GM10248 (cell line): ENCODE results near the gene VAV2.

Experiments used
- CTCF ChIA-PET: fragments of 300-600 bp; sonication (Branson Sonifier 250); formaldehyde crosslinking; extraction: SDS; loops from one replicate; lab custom pipeline; 2021; ENCODE audit warnings: antibody characterized with exemption; lab: Yijun Ruan, JAX
- POLR2A ChIA-PET: fragments of 350-650 bp; sonication (Branson Sonifier 250); formaldehyde crosslinking; extraction: SDS; loops from one replicate; lab custom pipeline; 2020; ENCODE audit warnings: antibody characterized with exemption; lab: Yijun Ruan, JAX
- DNase-seq: peaks from one replicate; pipeline ENCODE4 v3.0.0; 2012; ENCODE audit errors: extremely low spot score
- CTCF ChIP-seq: IDR thresholded peaks from 2 replicates; pipeline ENCODE4 v1.5.1; 2012; ENCODE audit warnings: mild to moderate bottlenecking, low read depth; ENCODE audit errors: extremely low read depth, missing control alignments, control extremely low read depth

Gene VAV2

DNA sequence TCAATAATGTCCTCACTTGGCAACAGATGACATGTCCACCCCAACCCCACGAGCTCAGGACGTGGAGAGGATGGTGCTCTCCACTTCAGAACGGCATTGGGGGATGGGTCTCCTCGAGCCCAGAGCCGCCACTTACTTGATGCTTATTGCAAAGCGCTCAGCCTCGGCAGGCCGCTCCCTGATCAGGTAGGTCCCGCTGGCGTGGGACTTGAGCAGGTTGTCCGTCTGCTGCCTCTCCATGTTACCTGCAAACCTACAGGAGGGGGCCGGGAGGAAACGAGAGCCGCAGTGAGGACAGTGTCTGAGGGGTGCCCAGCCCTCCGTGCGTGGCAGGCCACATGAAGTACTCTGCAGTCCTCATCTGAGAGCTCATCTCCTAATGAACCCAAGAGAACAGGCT is 217.3 kb downstream of the VAV2 start:
- ChIA-PET POLR2A (interaction anchor here (0.6 kb wide), 1 partner anchor 39 kb away, joined by 3 read pairs; no protein-coding TSS in a partner anchor), CTCF (interaction anchor here (1.6 to 8.2 kb wide), 4 partner anchors 8 to 221 kb away, joined by 4 to 75 read pairs (median 8); no protein-coding TSS in a partner anchor)
- DNase-seq = no peak
- no peak for TF ChIP-seq CTCF

DNA sequence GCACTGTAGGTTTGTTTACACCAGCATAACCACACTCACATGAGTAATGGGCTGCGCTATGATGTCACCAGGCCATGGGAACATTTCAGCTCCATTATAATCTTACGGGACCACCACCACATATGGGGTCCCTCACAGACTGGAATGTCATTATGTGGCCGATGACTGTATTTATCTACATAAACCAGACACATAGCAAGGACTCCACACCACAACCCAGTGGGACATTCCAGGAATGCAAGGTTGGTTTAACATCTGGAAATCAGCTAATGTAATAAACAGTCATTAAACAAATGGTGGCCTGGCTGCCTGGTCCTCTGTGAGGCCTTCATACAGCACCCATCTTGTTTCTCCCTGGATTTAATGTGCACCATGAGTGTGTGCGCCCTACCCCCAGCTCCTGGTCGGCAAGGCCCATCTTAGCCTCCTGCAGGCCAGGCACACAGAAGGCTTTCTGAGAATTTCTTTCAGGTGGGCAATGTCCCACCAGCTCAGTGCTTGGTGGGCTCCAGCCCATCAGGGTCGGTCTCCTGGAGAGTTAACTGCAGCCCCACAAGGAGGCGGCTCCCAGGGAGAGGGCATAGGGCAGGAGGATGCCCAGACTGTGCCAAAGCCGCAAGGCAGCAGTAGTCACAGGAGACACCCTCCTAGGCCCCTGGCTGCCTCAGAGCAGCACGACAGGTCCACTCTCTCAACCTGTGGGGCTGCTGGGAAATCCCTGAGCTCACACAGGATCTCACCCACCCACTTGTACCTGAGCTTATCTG is 218.1 kb downstream of the VAV2 start:
- TF ChIP-seq CTCF = no peak
- POLR2A ChIA-PET = no interaction called here
- CTCF ChIA-PET = interaction anchor here (1.1 to 8.2 kb wide), 5 partner anchors 8 to 227 kb away, joined by 4 to 75 read pairs (median 8); no protein-coding TSS in a partner anchor
- DNase-seq = no peak

DNA sequence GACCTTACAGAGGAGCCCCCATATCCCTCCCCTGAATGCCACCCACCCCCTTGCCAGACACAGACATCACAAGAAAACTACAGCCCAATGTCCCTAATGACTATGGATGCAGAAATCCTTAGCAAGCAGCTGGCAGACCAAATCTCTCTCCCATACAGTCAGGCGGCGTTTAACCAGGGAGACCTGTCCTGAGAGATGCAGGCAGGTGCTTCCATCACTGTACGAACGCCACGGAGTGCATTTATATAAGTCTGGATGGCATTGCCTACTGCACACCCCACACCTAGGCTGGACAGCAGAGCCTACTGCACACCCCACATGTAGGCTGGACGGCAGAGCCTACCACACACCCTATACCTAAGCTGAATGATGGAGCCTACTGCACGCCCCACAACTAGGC is 219.5 kb downstream of the VAV2 start:
- POLR2A ChIA-PET = no interaction called here
- TF ChIP-seq CTCF = no peak
- no peak for DNase-seq
- CTCF ChIA-PET = interaction anchor here (8.2 kb wide), 1 partner anchor 10 kb away, joined by 75 read pairs; no protein-coding TSS in a partner anchor

DNA sequence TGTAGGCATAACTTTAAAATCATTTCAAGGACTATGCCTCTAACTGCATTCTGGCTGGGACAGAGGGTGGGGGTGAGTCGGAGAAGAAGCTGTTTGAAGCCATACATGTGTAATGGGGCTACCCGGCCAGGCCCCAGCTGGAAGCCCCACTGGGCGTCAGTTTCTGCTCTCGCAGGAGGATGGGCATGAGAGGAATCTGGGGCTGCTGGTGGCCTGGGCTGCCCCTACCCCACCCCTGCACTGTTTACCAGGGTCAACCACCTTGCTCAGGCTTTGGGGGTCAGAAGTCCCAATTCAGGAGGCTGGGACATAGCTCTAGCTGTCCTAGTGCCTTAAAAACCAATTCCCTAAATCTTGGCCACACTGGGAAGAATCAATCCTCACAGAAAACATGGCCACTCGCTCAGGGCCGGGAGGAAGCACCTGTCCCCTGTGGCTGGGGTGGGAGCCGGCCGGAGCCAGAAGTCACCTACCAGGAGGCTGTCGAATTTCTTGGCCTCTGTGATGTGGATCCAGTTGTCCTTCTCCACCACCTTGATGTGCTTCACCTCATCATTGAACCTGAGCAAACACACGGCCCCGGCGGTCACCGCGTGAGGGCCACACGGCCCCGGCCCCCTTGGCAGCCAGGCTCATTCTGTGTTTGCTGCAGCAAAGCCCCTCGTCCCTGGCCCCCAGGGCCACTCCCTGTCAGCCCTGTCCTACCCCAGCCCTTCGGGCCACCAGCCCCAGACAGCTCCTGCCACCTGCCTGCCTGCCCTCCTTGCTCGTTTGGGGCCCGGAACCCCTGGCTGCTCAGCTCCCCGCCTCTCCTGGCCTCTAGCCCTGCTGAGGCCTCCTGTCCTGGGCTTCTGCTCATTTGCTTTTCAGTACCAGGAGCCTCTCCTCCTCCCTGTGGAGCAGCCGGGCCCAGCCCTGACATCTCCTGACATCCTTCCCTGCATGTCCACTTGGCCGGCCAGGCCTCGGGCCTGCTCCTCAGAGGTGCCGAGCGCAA is 220.3 kb downstream of the VAV2 start:
- CTCF ChIA-PET = interaction anchor here (0.8 to 8.2 kb wide), 2 partner anchors 11 to 29 kb away, joined by 3 to 75 read pairs; no protein-coding TSS in a partner anchor
- no peak for TF ChIP-seq CTCF
- POLR2A ChIA-PET = no interaction called here
- no peak for DNase-seq

DNA sequence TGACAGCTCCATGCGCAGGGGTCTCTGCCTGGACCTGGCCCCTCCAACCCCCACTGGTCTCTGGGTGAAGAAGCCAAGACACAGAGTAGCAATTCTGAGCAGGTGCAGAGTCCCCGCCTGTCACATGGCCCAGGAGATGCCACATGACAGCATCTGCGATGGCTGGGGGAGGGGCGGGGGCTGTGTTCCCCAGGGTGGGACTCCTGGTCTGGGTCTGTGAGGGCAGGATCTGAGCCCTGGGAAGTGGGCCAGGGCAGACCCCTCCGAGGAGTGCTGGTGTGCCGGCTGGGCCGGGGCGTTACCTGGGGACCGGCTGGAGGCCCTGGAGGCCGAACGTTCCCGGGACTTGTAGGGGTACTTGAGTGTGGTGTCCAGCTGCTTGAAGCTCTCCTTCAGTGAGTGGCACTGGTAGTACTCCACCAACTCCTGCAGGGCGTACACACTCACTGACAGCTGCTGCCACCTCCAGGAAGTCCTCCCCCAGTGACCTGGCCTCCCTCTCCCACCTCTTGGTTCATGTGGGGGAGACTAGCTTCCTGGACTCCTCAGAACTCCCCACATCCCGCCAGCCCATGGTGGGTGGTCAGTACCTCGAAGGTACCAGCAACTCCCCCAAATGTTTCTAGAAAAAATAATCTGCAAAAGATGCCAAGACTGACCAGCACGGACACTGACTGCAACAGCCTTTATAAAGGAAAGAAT is 221.9 kb downstream of the VAV2 start:
- TF ChIP-seq CTCF = no peak
- ChIA-PET CTCF (interaction anchor here (0.8 to 8.2 kb wide), 4 partner anchors 12 to 224 kb away, joined by 3 to 75 read pairs (median 6); no protein-coding TSS in a partner anchor), POLR2A (no interaction called here)
- DNase-seq = no peak
